Activated effector memory CD4-positive, alpha-beta T cell treated with Interleukin-2 at 50 U/mL for 16 hours (primary cell): Measurements from ENCODE around the gene OR2B2.
"Not testable (repeated sequence)": the region's sequence is repeated elsewhere in the genome, so short reads cannot be mapped to it uniquely, and the experiment has no call there.

Experiments used
- DNase-seq: peaks from one replicate; pipeline ENCODE4 v3.0.0-alpha.2; 2020

Gene OR2B2

GRCh38 chr6:27911956-27912446 is at the start of gene OR2B2:
OR2B2 (minus strand) TSS chr6:27912396; CDS start chr6:27912319, 77 bp downstream.
- no peak for DNase-seq

GRCh38 chr6:27957516-27957915 is 45.3 kb upstream of the OR2B2 start:
- DNase-seq: no peak

GRCh38 chr6:27956941-27957340 is 44.7 kb upstream of the OR2B2 start, which contains the start of gene OR2B6:
OR2B6 (plus strand) TSS chr6:27957241; CDS start chr6:27957241, 0 bp downstream.
- no peak for DNase-seq

- DNase-seq: no peak
Measured at GRCh38 chr6:27951040-27951439, 38.8 kb upstream of the OR2B2 start.

GRCh38 chr6:27948237-27948636 is 36.0 kb upstream of the OR2B2 start:
- no peak for DNase-seq

- DNase-seq: not testable (repeated sequence)
Measured at GRCh38 chr6:27943072-27943471, 30.9 kb upstream of the OR2B2 start.

- no peak for DNase-seq
Measured at GRCh38 chr6:27940766-27941165, 28.6 kb upstream of the OR2B2 start.

GRCh38 chr6:27931209-27931608 is 19.0 kb upstream of the OR2B2 start:
- DNase-seq: no peak

- not testable (repeated sequence) for DNase-seq
Measured at GRCh38 chr6:27929930-27930329, 17.7 kb upstream of the OR2B2 start.

GRCh38 chr6:27928041-27928440 is 15.8 kb upstream of the OR2B2 start:
- not testable (repeated sequence) for DNase-seq

GRCh38 chr6:27924179-27924578 is 12.0 kb upstream of the OR2B2 start:
- DNase-seq: no peak

GRCh38 chr6:27922949-27923348 is 10.8 kb upstream of the OR2B2 start:
- DNase-seq: no peak

- no peak for DNase-seq
Measured at GRCh38 chr6:27908017-27908416, 4.2 kb downstream of the OR2B2 start.

- peak; percentile 75 for DNase-seq
Measured at GRCh38 chr6:27902335-27903314, 9.6 kb downstream of the OR2B2 start.

GRCh38 chr6:27901801-27902200 is 10.4 kb downstream of the OR2B2 start:
- no peak for DNase-seq

GRCh38 chr6:27900197-27900596 is 12.0 kb downstream of the OR2B2 start:
- DNase-seq: not testable (repeated sequence)

- no peak for DNase-seq
Measured at GRCh38 chr6:27899543-27899942, 12.7 kb downstream of the OR2B2 start.

- no peak for DNase-seq
Measured at GRCh38 chr6:27897580-27898206, 14.5 kb downstream of the OR2B2 start.

GRCh38 chr6:27896398-27896796 is 15.8 kb downstream of the OR2B2 start:
- DNase-seq: no peak

GRCh38 chr6:27894839-27895762 is 17.1 kb downstream of the OR2B2 start:
- DNase-seq: peak; percentile 39

- peak; percentile 55 for DNase-seq
Measured at GRCh38 chr6:27893836-27894807, 18.1 kb downstream of the OR2B2 start.
